ENCODE measurements around the gene RAPGEF3. TPM values are rescaled to one million over a fixed set of nuclear protein-coding genes. Genes with fewer than 3 reads are reported as not detected.

RAPGEF3 gene
- total and polyA plus RNA-seq, 9 of the 15 experiments (the other 6 are each of a cell fraction or from before 2014, with no cell fraction given): 0.03 to 0.78 (median 0.37) TPM; not detected in 1

GRCh38 chr12:47777741-47778558, 19.3 kb upstream of the RAPGEF3 start (continued):
- TF ChIP-seq RBBP5 (IDR thresholded peaks at IDR 0.05; ENCODE audit: borderline replicate concordance, insufficient read depth, low read length, poor library complexity, severe bottlenecking): no peak
- TF ChIP-seq, protein P1, sequence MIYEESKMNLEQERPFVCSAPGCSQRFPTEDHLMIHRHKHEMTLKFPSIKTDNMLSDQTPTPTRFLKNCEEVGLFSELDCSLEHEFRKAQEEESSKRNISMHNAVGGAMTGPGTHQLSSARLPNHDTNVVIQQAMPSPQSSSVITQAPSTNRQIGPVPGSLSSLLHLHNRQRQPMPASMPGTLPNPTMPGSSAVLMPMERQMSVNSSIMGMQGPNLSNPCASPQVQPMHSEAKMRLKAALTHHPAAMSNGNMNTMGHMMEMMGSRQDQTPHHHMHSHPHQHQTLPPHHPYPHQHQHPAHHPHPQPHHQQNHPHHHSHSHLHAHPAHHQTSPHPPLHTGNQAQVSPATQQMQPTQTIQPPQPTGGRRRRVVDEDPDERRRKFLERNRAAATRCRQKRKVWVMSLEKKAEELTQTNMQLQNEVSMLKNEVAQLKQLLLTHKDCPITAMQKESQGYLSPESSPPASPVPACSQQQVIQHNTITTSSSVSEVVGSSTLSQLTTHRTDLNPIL (CRISPR knock-in tag; IDR thresholded peaks at IDR 0.05): no peak
- no peak for TF ChIP-seq RBM34 (IDR thresholded peaks at IDR 0.05; ENCODE audit: borderline replicate concordance, insufficient read depth, low read length)
- no peak for TF ChIP-seq ZBTB7A (IDR thresholded peaks at IDR 0.05; ENCODE audit: borderline replicate concordance, control insufficient read depth, low read depth, low read length)
- TF ChIP-seq TAF15 (IDR thresholded peaks at IDR 0.05; ENCODE audit: low read depth, low read length): no peak
- peak; percentile 92 for TF ChIP-seq MTA2 (IDR thresholded peaks at IDR 0.05; ENCODE audit: low read depth)
- TF ChIP-seq TARDBP (IDR thresholded peaks at IDR 0.05): no peak
- TF ChIP-seq PREB (CRISPR knock-in tag; IDR thresholded peaks at IDR 0.05): no peak
- no peak for TF ChIP-seq SLC30A9 (CRISPR knock-in tag; IDR thresholded peaks at IDR 0.05)
- no peak for TF ChIP-seq ERF (CRISPR knock-in tag; IDR thresholded peaks at IDR 0.05)
- no peak for TF ChIP-seq NCOA4 (IDR thresholded peaks at IDR 0.05; ENCODE audit: partially characterized antibody)
- no peak for TF ChIP-seq SAP30 (IDR thresholded peaks at IDR 0.05; ENCODE audit: borderline replicate concordance, insufficient read depth, low read depth, low read length, poor library complexity, severe bottlenecking)
- no peak for TF ChIP-seq PRPF4 (IDR thresholded peaks at IDR 0.05; ENCODE audit: insufficient read depth, low read depth, low read length, poor library complexity, severe bottlenecking)
- no peak for TF ChIP-seq KDM2B (CRISPR knock-in tag; IDR thresholded peaks at IDR 0.05)
- TF ChIP-seq PTBP1 (IDR thresholded peaks at IDR 0.05; ENCODE audit: low read depth, low read length): peak; percentile 11; the same call in 1 of the 2 replicates
- peak; percentile 92 for TF ChIP-seq PML (IDR thresholded peaks at IDR 0.05; ENCODE audit: low read length)
- no peak for TF ChIP-seq STAG1 (CRISPR knock-in tag; IDR thresholded peaks at IDR 0.05; ENCODE audit: borderline replicate concordance)
- no peak for TF ChIP-seq THRB (CRISPR knock-in tag; conservative IDR thresholded peaks at IDR 0.05)
- peak; percentile 96 for TF ChIP-seq TEAD4 (IDR thresholded peaks at IDR 0.05; ENCODE audit: low read length)
- TF ChIP-seq TEAD4 (CRISPR knock-in tag; IDR thresholded peaks at IDR 0.05; ENCODE audit: borderline replicate concordance): no peak
- TF ChIP-seq DLX4 (CRISPR knock-in tag; IDR thresholded peaks at IDR 0.05): no peak
- TF ChIP-seq, protein P2, sequence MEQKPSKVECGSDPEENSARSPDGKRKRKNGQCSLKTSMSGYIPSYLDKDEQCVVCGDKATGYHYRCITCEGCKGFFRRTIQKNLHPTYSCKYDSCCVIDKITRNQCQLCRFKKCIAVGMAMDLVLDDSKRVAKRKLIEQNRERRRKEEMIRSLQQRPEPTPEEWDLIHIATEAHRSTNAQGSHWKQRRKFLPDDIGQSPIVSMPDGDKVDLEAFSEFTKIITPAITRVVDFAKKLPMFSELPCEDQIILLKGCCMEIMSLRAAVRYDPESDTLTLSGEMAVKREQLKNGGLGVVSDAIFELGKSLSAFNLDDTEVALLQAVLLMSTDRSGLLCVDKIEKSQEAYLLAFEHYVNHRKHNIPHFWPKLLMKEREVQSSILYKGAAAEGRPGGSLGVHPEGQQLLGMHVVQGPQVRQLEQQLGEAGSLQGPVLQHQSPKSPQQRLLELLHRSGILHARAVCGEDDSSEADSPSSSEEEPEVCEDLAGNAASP (IDR thresholded peaks at IDR 0.05): no peak
